Measurements from ENCODE around the gene RAD52.

GRCh38 chr12:996881-997280 is 47.4 kb upstream of the RAD52 start:
- no peak for TF ChIP-seq CTCF (IDR thresholded peaks at IDR 0.05)
- no peak for TF ChIP-seq EZH2 (IDR thresholded peaks at IDR 0.05; ENCODE audit: borderline replicate concordance, insufficient read depth, low read depth, low read length, poor library complexity, severe bottlenecking)
